ENCODE measurements around the gene FTMT.

Gene FTMT

DNA sequence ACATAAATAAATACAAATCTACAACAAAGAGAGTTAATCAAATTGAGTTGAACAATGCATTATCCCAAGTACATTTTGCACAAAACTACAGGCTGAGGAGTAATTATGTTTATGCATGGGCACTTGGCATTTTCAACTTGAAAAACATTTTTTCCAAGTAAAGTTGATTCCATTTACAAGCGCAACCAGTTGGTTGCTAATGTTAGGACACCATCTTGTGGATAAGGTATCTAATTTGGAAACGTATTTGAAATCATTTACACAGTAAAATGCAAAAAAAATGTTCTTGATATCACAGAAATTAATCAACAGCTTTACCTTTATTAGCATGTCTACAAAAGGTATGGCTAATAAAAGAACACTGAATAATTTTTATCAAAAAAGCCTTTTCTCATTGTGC lies 18.8 kb downstream of the FTMT start:
- TF ChIP-seq ZC3H10 (CRISPR knock-in tag; IDR thresholded peaks at IDR 0.05) (no peak), ISL1 (CRISPR knock-in tag; IDR thresholded peaks at IDR 0.05) (no peak)
- ATAC-seq: no peak

DNA sequence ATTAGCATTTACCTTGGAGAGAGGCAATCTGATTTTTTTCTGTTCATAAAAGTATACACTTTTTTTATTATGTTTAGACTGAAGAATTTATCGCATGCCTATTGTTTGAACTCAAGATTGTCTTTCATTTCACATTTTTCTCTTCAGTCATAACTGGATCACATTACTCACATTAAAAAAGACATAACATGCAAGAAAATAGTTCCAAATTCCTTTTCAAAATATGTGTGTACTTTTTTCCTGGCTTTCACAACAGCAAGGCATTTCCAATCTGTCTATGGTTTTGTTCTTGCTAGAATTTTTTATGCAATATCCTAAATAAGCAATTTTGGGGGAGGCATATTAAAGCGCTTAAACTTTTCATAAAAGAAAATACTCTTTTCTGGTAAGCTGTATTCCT lies 21.2 kb downstream of the FTMT start:
- TF ChIP-seq ZC3H10 (CRISPR knock-in tag; IDR thresholded peaks at IDR 0.05): no peak
- no peak for TF ChIP-seq ZFP30 (CRISPR knock-in tag; IDR thresholded peaks at IDR 0.05)
- no peak for TF ChIP-seq ISL1 (CRISPR knock-in tag; IDR thresholded peaks at IDR 0.05)
- no peak for TF ChIP-seq CSRNP3 (CRISPR knock-in tag; IDR thresholded peaks at IDR 0.05)
- TF ChIP-seq PATZ1 (CRISPR knock-in tag; IDR thresholded peaks at IDR 0.05; ENCODE audit: borderline replicate concordance): no peak
- TF ChIP-seq RARB (CRISPR knock-in tag; IDR thresholded peaks at IDR 0.05): no peak
- TF ChIP-seq ZFP3 (CRISPR knock-in tag; IDR thresholded peaks at IDR 0.05): no peak
- TF ChIP-seq ARNTL (CRISPR knock-in tag; IDR thresholded peaks at IDR 0.05; ENCODE audit: borderline replicate concordance, low read depth): no peak
- TF ChIP-seq ZNF8 (CRISPR knock-in tag; IDR thresholded peaks at IDR 0.05): no peak
- ATAC-seq: no peak

- TF ChIP-seq ZC3H10 (CRISPR knock-in tag; IDR thresholded peaks at IDR 0.05) (no peak), ISL1 (CRISPR knock-in tag; IDR thresholded peaks at IDR 0.05) (no peak), ZFP3 (CRISPR knock-in tag; IDR thresholded peaks at IDR 0.05) (no peak), ZNF70 (CRISPR knock-in tag; IDR thresholded peaks at IDR 0.05) (no peak), TOX (CRISPR knock-in tag; IDR thresholded peaks at IDR 0.05; ENCODE audit: borderline replicate concordance) (no peak), CSDC2 (CRISPR knock-in tag; IDR thresholded peaks at IDR 0.05) (no peak), ESRRG (CRISPR knock-in tag; IDR thresholded peaks at IDR 0.05) (no peak), OSR1 (CRISPR knock-in tag; IDR thresholded peaks at IDR 0.05) (no peak)
- ATAC-seq: no peak
Observed at GRCh38 chr5:121873409-121873808, 21.7 kb downstream of the FTMT start.

DNA sequence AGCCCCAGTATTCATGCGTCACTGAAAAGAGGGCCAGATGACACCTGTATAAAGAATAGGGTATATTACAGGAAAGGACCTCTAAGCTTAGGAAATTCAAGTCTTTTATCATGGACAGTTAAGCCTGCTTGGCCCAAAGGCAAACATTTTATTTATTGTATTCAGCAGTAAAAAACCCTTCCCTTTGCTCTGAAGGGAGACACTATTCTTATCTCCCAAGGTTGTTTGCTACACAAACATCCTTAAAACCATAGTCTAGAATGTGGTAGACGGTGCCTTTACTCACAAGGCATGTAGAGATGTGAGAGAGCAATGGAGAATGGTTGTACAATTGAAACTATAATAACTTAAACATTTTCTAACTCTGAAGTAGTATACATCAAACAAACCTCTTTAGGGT lies 33.9 kb downstream of the FTMT start:
- no peak for ATAC-seq
- TF ChIP-seq CSDC2 (CRISPR knock-in tag; IDR thresholded peaks at IDR 0.05) (no peak), TCF4 (CRISPR knock-in tag; IDR thresholded peaks at IDR 0.05; ENCODE audit: borderline replicate concordance) (no peak), OSR1 (CRISPR knock-in tag; IDR thresholded peaks at IDR 0.05) (no peak), PATZ1 (CRISPR knock-in tag; IDR thresholded peaks at IDR 0.05; ENCODE audit: borderline replicate concordance) (no peak), GLIS3 (CRISPR knock-in tag; IDR thresholded peaks at IDR 0.05) (no peak), ZC3H10 (CRISPR knock-in tag; IDR thresholded peaks at IDR 0.05) (no peak), PPARA (CRISPR knock-in tag; IDR thresholded peaks at IDR 0.05; ENCODE audit: borderline replicate concordance) (no peak), ESRRG (CRISPR knock-in tag; IDR thresholded peaks at IDR 0.05) (no peak)

- no peak for ATAC-seq
- no peak for TF ChIP-seq ISL1 (CRISPR knock-in tag; IDR thresholded peaks at IDR 0.05)
- TF ChIP-seq PATZ1 (CRISPR knock-in tag; IDR thresholded peaks at IDR 0.05; ENCODE audit: borderline replicate concordance): no peak
- no peak for TF ChIP-seq PPARA (CRISPR knock-in tag; IDR thresholded peaks at IDR 0.05; ENCODE audit: borderline replicate concordance)
- no peak for TF ChIP-seq TOX (CRISPR knock-in tag; IDR thresholded peaks at IDR 0.05; ENCODE audit: borderline replicate concordance)
- TF ChIP-seq, protein P1, sequence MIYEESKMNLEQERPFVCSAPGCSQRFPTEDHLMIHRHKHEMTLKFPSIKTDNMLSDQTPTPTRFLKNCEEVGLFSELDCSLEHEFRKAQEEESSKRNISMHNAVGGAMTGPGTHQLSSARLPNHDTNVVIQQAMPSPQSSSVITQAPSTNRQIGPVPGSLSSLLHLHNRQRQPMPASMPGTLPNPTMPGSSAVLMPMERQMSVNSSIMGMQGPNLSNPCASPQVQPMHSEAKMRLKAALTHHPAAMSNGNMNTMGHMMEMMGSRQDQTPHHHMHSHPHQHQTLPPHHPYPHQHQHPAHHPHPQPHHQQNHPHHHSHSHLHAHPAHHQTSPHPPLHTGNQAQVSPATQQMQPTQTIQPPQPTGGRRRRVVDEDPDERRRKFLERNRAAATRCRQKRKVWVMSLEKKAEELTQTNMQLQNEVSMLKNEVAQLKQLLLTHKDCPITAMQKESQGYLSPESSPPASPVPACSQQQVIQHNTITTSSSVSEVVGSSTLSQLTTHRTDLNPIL (CRISPR knock-in tag; IDR thresholded peaks at IDR 0.05; ENCODE audit: low read depth): no peak
- TF ChIP-seq ZFP30 (CRISPR knock-in tag; IDR thresholded peaks at IDR 0.05): no peak
- no peak for TF ChIP-seq BACH2 (CRISPR knock-in tag; IDR thresholded peaks at IDR 0.05; ENCODE audit: borderline replicate concordance)
- no peak for TF ChIP-seq ZFP3 (CRISPR knock-in tag; IDR thresholded peaks at IDR 0.05)
- no peak for TF ChIP-seq GLIS3 (CRISPR knock-in tag; IDR thresholded peaks at IDR 0.05)
- no peak for TF ChIP-seq TSHZ2 (CRISPR knock-in tag; IDR thresholded peaks at IDR 0.05)
- no peak for TF ChIP-seq ZNF70 (CRISPR knock-in tag; IDR thresholded peaks at IDR 0.05)
Observed at GRCh38 chr5:121887727-121888126, 36.0 kb downstream of the FTMT start.
